Gastrocnemius medialis (tissue), 4 donors: ENCODE measurements around the gene IDH3A. TPM values are rescaled to one million over a fixed set of nuclear protein-coding genes. Genes with fewer than 3 reads are reported as not detected.

Experiments used
- ATAC-seq, 2 donors: fragments of 150-250 bp; one replicate each; pipeline ENCODE4 v1.9.1; 2016
- DNase-seq, 2 donors: peaks; one replicate each; pipeline ENCODE4 v3.0.0-alpha.2; 2019
- H3K27ac ChIP-seq, 4 donors: fragments of 200-600 bp; sonication (generic); 1 replicate in 1 of 4; 2 replicates in 3 of 4; pipeline ENCODE4 v1.5.1; 2016 to 2018; ENCODE audit warnings: mild to moderate bottlenecking in 2 of 4, moderate library complexity in 1 of 4
- H3K27me3 ChIP-seq, 3 donors: fragments of 200-600 bp; sonication (generic) in 2 of 3; 1 replicate in 1 of 3; 2 replicates in 2 of 3; pipeline versions ENCODE4 v1.5.1 to v1.6.0; 2016 to 2019; ENCODE audit warnings: mild to moderate bottlenecking in 1 of 3, moderate library complexity in 1 of 3
- H3K36me3 ChIP-seq, 2 donors: fragments of 200-600 bp; sonication (generic) in 1 of 2; one replicate each; pipeline ENCODE4 v1.5.1; 2017 to 2018
- H3K4me1 ChIP-seq, 2 donors: fragments of 200-600 bp; sonication (generic) in 1 of 2; one replicate each; pipeline ENCODE4 v1.5.1; 2016 to 2017; ENCODE audit warnings: mild to moderate bottlenecking in 2 of 2
- H3K4me3 ChIP-seq, 4 donors: fragments of 200-600 bp; sonication (generic) in 3 of 4; 1 replicate in 1 of 4; 2 replicates in 3 of 4; pipeline ENCODE4 v1.5.1; 2016 to 2019; ENCODE audit warnings: mild to moderate bottlenecking in 2 of 4
- H3K9me3 ChIP-seq, 3 donors: fragments of 200-600 bp; sonication (generic) in 2 of 3; 1 replicate in 1 of 3; 2 replicates in 2 of 3; pipeline ENCODE4 v1.5.1; 2016 to 2019
- CTCF ChIP-seq, 5 experiments: fragments of 450-650 bp in 3 of 5; fragments of 200-600 bp in 2 of 5; sonication (generic) in 2 of 5; IDR thresholded peaks in 4 of 5; conservative IDR thresholded peaks in 1 of 5; 1 replicate in 4 of 5; 2 replicates in 1 of 5; pipeline ENCODE4 v1.5.1; 2016 to 2019; ENCODE audit warnings: antibody characterized with exemption in 5 of 5, mild to moderate bottlenecking in 3 of 5, moderate library complexity in 3 of 5
- POLR2A ChIP-seq, 2 donors: fragments of 450-650 bp; IDR thresholded peaks; one replicate each; pipeline ENCODE4 v1.6.1; 2017; ENCODE audit warnings: antibody characterized with exemption in 2 of 2, mild to moderate bottlenecking in 2 of 2, moderate library complexity in 2 of 2
- in situ Hi-C, 4 donors: fragments of 200-750 bp; cut with MboI; loops; one replicate each; pipeline versions ENCODE4 v1.15.0 to v1.8.0; 2017; ENCODE audit warnings: low sequenced_read_pairs in 4 of 4
- intact Hi-C: fragments of 100-400 bp; cut with DNase I; formaldehyde crosslinking; loops from one replicate; pipeline ENCODE4 v1.15.1; 2023; ENCODE audit warnings: low total_unique reads
- total RNA-seq, 4 donors: library from RNA; depleted of rRNA; stranded (reverse); fragments of >200 nt; gene quantifications; one replicate each; pipeline versions ENCODE4 v1.1.0 to v1.2.3, GENCODE V29; 2016

The IDH3A gene
- total RNA-seq, 4 donors from 2014 or later = 133 to 202 (median 168) TPM

GRCh38 chr15:78182336-78182700 is 33.2 kb downstream of the IDH3A start:
- intact Hi-C loops = no loop called here

DNA sequence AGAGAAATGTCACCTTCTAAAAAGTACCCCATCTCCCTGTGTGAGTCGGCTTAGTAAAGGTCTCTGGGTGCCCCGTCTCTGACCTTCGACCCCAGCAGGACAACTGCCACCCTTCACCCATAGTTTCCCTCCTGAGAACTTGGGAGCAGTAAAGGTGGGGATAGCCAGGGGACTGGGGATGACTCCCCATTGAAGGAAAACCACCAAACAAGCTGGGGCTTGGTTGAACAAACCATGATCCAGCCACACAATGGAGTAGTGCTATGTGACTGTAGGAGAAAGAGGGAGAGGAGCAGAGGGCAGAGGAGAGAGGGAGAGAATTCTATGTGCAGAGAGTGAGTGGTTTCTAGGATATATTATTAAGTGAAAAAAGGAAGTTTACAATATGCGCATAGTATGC is 33.7 kb downstream of the IDH3A start:
- H3K27me3 ChIP-seq = no peaks in the 10 kb centered on the region
- no peaks in the 10 kb centered on the region for H3K36me3 ChIP-seq
- intact Hi-C loops = no loop called here
- TF ChIP-seq POLR2A (IDR thresholded peaks at IDR 0.05) = no peak
- ATAC-seq (no peak), DNase-seq (no peak)
- no peaks in the 10 kb centered on the region for H3K9me3 ChIP-seq
- in situ Hi-C loops = loop anchor here in 1 of 4 donors (5.0 kb wide), 1 partner anchor 54 kb away; no protein-coding TSS in a partner anchor
- peaks cover 0 to 2% of the 10 kb centered on the region in 2 donors for H3K4me1 ChIP-seq
- H3K27ac ChIP-seq = no peak overlapping the region
- no peak overlapping the region for H3K4me3 ChIP-seq

More at GRCh38 chr15:78182336-78182700, 33.2 kb downstream of the IDH3A start:
- H3K27ac ChIP-seq = no peak overlapping the region
- TF ChIP-seq CTCF (IDR thresholded peaks at IDR 0.05 in 4 of 5, conservative IDR thresholded peaks at IDR 0.05 in 1 of 5) (no peak), POLR2A (IDR thresholded peaks at IDR 0.05) (no peak)
- H3K27me3 ChIP-seq = no peaks in the 10 kb centered on the region
- no peak overlapping the region for H3K4me3 ChIP-seq
- in situ Hi-C loops = loop anchor here in 1 of 4 donors (5.0 kb wide), 1 partner anchor 55 kb away; no protein-coding TSS in a partner anchor
- H3K36me3 ChIP-seq = no peaks in the 10 kb centered on the region
- ATAC-seq (no peak), DNase-seq (no peak)
- H3K4me1 ChIP-seq = peaks cover 0 to 2% of the 10 kb centered on the region in 2 donors
- H3K9me3 ChIP-seq = no peaks in the 10 kb centered on the region

- ATAC-seq (no peak), DNase-seq (no peak)
- Histone ChIP-seq H3K4me3 (no peak overlapping the region), H3K9me3 (no peaks in the 10 kb centered on the region), H3K36me3 (no peaks in the 10 kb centered on the region), H3K27ac (no peak overlapping the region), H3K4me1 (no peaks in the 10 kb centered on the region), H3K27me3 (no peaks in the 10 kb centered on the region)
- intact Hi-C loops = no loop called here
- in situ Hi-C loops = loop anchor here in 3 of 4 donors (10.0 kb wide), 1 partner anchor 78 kb away; no protein-coding TSS in a partner anchor
- no peak for TF ChIP-seq POLR2A (IDR thresholded peaks at IDR 0.05)
- no peak for TF ChIP-seq CTCF (IDR thresholded peaks at IDR 0.05 in 4 of 5, conservative IDR thresholded peaks at IDR 0.05 in 1 of 5)
These were observed 43.8 kb downstream of the IDH3A start for GRCh38 chr15:78192826-78193594.

GRCh38 chr15:78193731-78194567 is 44.8 kb downstream of the IDH3A start:
- Histone ChIP-seq H3K27me3 (no peaks in the 10 kb centered on the region), H3K4me3 (no peak overlapping the region), H3K9me3 (no peaks in the 10 kb centered on the region), H3K36me3 (no peaks in the 10 kb centered on the region), H3K27ac (no peak overlapping the region), H3K4me1 (no peaks in the 10 kb centered on the region)
- DNase-seq = no peak
- intact Hi-C loops (loop anchor here (2.0 kb wide), 1 partner anchor 63 kb away; the partner anchor contains the start of gene CIB2), in situ Hi-C loops (loop anchor here in 3 of 4 donors (10.0 kb wide), 1 partner anchor 79 kb away; no protein-coding TSS in a partner anchor)
- TF ChIP-seq POLR2A (IDR thresholded peaks at IDR 0.05) (no peak), CTCF (IDR thresholded peaks at IDR 0.05 in 4 of 5, conservative IDR thresholded peaks at IDR 0.05 in 1 of 5) (no peak)
- ATAC-seq = no peak

DNA sequence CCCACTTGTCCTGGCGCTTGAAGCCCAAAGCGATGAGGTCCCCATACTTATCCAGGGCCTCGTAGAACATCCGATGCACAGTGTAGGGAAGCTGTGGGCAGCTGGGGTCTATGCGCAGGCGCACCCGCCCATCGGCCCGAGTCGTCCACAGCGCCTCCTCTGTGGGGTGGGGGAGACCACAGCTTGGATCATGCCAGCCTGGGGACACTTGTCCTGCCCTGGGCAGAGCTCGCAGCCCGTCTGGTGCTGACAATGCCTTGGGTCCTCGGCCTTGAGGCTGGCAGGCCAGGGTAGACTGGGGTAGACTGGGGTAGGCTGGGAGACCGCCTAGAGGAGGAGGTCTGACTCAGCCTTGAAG is 45.4 kb downstream of the IDH3A start:
- DNase-seq = no peak
- Histone ChIP-seq H3K4me3 (no peak overlapping the region), H3K27ac (no peak overlapping the region), H3K4me1 (no peaks in the 10 kb centered on the region), H3K36me3 (no peaks in the 10 kb centered on the region), H3K27me3 (no peaks in the 10 kb centered on the region), H3K9me3 (no peaks in the 10 kb centered on the region)
- in situ Hi-C loops (loop anchor here in 3 of 4 donors (10.0 kb wide), 1 partner anchor 80 kb away; no protein-coding TSS in a partner anchor), intact Hi-C loops (loop anchor here (2.0 kb wide), 1 partner anchor 64 kb away; the partner anchor contains the start of gene CIB2)
- no peak for ATAC-seq
- TF ChIP-seq CTCF (IDR thresholded peaks at IDR 0.05 in 4 of 5, conservative IDR thresholded peaks at IDR 0.05 in 1 of 5) = no peak
- TF ChIP-seq POLR2A (IDR thresholded peaks at IDR 0.05) = no peak
